ENCODE measurements around the gene PDCD4.
A peak's percentile ranks its signal among the peaks of the same experiment; 100 is the strongest.

PDCD4 gene

DNA sequence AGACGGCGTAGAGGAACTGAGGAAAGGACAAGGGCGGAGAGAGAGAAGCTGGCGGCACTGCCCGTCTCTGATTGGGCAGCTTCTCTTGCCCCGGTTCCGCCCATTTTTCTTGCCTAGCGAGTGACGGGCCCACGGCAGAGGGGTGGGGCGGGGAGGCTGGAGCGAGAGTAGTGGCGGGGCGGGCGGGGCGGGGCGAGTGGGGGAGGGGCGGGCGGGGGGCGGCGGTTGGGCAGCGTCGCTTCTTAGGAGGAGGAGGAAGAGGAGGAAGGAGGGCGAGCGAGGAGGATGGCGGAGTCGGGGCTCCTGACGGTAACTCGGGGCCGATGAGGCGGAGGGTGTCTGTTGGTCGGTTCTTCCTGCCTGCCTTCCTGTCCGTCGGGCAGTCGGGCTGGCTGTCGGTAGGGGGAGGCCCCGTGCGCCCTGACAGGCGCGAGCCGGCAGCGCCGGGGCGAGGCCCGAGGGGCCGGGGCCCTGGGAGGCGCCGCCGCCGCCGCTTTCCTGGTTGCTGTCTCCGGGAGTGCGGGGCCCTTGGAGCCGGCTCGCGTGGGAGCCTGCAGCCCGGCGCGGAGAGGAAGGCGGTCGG, 47.7 kb downstream of the PDCD4 start, which contains the start of gene SHOC2:
TSS of gene SHOC2 (plus strand) at position 256 of the 583 bp plus-strand sequence. CDS start 44,755 bp downstream, outside the sequence.
- DNase-seq (ENCODE audit: low read depth) = peak; percentile 96

DNA sequence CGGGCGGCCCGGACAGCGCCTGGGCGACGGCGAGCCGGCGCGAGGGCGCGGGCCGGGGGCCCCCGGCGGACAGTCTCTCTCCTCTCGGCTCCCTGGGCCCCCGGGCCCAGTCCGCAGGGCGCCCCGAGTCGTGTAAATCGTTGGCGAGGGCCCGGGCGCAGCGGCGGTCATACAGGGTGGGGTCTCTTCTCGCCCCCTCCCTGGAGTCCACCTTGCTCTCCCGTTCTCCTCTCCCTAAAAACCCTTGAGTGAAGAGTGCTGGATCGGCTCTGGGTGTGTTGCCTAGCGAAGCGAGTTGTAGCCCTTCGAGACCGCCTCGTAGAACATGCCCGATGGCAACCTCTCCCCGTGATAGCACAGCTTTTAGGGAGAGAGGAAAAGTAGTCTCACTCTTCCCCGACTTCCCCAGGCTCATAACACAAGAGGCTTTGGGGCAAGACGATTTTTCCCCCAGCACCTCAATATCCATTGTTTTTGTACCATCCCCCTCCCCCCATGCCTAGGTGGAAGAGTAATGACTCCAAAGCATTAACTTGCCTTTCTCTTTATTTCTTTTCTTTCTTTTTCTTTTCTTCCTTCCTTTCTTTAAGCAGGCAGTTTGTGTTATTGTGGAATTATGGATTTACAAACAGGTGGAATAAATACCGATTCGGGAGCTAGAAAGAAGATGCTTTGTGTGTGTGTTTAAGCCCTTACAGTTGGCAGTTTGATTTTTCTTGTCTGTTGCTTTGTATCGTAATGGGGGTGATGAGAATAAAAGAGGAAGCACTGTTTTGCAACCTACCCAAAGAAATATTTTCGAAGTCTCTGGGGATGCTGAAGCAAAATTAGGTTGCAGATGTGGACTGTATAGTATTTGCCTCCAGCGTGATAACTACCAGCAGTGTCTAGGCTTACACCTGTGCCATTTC, 48.5 kb downstream of the PDCD4 start:
- no peak for DNase-seq (ENCODE audit: low read depth)

DNA sequence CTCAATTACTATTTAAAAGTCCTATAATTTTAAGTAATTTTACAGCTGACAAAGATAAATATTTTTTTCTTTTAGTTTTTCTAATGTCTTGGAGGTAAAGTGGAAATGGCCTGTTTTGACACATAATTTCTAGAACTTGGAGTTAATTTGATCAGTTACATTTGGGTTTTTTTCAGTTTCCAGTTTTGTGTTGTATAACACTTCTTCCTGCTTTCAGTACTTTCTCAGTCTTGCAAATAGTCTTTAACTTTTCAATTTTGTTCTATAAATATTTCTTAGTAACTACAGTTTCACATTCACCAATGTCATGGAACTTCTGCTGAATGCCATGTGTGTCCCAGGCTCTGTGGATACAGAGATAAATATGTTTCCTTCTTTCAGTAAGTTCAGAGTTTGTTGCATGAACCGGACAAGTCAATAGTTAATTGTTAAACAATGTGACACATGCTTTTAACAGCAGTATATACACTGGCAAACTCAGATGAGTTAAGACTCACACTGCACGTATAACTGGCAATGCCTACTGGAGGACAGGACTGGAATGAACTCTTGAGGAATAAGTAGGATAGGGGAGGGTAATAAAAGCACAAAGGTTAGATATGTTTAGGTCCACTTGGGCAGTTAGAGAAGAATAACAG, 52.2 kb downstream of the PDCD4 start:
- no peak for DNase-seq (ENCODE audit: low read depth)

DNA sequence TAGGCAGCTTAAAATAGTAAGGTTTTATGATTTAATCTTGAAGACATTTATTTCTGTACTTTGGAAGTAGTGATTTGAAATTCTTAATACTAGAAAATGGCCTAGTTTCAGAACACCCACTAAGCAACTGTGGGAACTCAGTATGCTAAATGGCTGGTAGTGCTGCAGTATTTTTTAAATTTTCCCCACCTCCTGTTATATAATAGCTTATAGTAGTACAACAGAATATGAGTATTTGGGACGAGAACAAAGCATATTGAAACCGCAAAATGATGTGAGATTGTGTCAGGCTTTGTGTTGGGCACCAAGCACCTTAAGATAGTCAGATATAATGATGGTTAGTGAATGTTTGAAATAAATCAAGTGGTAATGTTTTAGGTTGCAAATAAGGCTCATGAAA, 55.7 kb downstream of the PDCD4 start:
- no peak for DNase-seq (ENCODE audit: low read depth)

DNA sequence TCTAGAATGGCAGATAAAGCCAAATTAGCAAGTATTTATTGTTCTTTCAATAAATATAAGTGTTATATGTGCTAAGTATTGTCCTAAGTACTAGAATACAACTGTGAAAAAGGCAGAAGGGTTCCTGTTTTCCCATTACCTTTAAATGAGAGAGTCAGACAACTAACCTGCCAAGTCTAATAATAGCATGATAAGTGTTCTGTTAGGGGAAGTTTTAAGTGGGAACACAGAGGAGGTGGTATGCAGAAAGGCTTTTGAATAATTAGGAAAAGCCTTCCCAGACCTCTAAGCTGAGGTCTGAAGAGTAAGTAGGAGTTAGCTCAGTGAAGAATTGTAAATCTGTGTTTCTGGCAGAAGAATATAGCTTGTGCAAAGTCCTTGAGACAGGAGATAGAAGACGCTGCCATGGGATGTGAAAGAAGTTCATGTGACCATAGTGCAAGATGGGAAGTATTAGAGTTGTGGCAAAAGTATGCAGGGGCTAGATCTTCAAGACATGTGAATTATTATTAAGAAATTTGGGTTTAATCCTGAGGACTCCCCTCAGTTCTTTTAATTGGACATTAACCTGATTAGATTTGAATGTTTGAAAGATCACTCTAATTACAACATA, 60.1 kb downstream of the PDCD4 start:
- DNase-seq (ENCODE audit: low read depth) = no peak

DNA sequence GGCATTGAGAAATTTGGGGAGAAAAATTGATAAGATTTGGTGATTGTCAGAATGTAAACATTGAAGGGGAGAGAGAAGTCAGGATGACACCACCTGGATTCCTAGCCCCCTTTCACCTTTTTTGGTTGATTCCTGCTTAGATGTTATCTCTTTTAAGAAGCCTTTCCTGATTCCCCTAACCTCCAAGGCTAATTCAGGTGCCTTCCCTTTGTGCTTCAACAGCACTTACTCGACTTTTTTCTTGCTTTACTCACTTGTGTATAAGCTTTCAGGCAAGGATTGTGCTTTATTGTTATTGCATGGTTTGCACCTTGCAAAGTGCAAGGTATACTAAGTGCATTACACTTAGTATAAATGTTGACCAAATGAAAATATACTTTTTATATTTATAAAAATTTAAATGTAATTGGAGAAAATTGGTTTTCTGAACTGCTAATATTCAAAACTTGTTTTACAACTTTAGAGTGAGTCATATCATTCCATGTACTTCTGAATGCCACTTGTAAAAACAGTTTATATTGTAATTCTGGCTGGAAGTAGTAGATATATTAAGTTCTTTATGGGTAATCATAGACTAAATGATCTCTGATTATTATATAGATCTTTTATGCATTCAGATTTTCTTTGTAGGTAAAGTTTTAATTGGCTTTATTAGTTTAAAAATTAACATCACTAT, 60.9 kb downstream of the PDCD4 start:
- no peak for DNase-seq (ENCODE audit: low read depth)

DNA sequence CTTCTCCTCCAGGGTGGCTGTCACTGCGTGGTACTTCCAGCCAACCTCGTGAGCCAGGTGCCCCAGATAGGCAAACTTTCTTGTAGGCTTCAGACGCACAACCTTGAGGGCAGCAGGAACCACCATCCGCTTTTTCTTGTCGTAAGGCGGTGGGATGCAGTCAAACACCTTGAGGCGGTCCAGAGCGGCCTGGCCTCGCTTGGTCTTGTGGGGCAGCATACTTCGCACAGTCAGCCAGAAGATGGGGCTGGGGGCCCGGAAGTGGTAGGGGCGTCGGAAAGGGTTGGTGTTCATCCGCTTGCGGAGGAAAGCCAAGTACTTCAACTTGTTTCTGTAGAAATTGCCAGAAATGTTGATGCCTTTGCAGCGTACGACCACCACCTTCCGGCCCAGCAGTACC, 65.0 kb downstream of the PDCD4 start:
- no peak for DNase-seq (ENCODE audit: low read depth)

DNA sequence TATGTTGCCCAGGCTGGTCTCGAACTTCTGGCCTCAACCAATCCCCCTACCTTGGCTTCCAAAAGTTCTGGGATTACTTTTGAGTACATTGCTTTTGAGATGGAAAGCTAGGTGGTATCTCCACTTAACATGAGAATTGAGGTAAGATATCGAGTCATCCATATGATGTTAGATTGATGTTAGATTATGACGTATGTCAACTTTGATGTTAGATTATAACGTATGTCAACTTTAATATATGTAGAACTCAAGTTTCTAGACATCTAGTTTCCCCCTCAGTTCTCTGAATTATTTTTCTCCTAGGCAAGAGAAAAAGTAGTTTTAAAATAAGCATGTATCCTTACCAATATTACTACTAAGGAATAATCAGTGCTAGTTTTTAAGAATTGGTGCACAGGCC, 67.7 kb downstream of the PDCD4 start:
- DNase-seq (ENCODE audit: low read depth) = no peak

DNA sequence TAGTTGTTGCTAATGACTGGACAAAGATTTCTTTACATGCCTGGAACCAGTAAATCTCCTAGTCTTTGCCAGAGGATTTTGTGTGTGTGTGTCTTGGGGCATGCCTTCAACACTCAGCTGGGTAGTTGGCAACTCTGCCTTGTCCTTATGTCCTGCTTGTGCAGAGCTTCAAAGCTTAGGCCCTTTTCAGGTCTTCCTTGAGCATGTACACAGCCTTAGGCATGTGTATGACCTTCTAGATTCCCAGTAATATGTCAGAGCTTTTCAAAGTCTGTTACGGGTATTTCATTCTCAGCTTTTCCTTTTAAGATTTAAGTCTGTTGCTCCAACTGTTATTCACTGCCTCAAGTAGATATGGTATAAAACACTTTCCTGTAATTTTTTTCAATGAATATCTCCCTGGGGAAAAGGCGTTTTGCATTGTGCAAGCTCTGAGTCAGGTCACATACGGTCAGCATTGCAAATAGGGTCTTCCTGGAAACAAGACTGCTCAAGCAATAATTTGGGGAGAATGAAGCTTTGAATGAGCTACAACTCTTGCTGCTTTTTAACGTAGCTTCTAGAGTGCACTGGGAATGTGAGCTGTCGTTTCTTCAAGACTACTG, 73.2 kb downstream of the PDCD4 start:
- DNase-seq (ENCODE audit: low read depth) = no peak

DNA sequence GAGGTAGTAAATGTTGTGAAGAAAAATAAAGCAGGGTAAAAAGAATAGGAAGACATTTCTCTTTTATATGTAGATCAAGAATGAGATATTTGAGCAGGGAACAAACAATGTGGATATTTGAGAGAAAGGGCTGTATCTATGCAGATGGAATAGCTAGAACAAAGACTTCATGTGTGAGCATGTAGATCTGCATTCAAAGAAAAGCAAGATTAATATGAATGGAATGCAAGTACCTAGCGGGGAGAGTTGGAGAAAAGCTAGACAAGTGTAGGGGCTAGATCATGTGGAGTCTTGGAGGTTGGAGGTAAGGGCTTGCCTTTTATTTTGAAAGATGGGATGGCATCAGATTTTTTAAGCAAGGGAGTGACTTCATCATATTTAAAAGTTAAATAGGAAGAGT, 74.8 kb downstream of the PDCD4 start:
- no peak for DNase-seq (ENCODE audit: low read depth)

DNA sequence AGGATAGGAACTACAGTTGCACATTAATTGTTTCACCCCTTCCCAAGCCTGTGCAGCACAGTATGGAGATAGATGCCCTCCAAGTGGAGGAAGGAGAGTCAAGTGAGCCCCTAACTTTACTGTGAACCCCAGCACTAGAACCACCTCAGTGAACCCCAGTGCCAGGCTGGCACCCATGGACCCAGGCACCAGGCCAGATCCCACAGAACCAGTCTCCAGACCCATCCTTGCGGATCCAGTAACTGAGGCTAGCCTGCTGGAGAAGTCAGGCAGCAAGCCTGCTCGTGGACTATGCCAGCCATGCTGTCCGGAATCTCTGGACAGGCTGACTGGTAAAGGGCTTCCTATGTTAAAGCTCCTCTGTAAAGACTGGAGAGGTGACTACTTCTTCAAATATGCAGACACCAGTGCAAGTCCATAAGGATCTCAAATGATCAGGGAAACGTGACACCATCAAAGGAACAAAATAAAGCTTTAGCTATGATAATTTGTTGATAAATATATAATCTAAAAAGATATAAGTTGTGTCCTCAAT, 75.4 kb downstream of the PDCD4 start:
- DNase-seq (ENCODE audit: low read depth) = no peak
